Neutrophil (primary cell): ENCODE data around the gene SENP7.

Source experiments
- H3K27ac ChIP-seq: fragments of 200-600 bp; sonication (generic); 2 replicates; pipeline ENCODE4 v1.5.1; 2016; ENCODE audit warnings: mild to moderate bottlenecking, moderate library complexity
- H3K27me3 ChIP-seq: fragments of 200-600 bp; sonication (generic); 2 replicates; pipeline ENCODE4 v1.6.0; 2016; ENCODE audit warnings: mild to moderate bottlenecking
- H3K36me3 ChIP-seq: fragments of 200-600 bp; sonication (generic); 2 replicates; pipeline ENCODE4 v1.5.1; 2017
- H3K4me1 ChIP-seq, 2 experiments: fragments of 200-600 bp in 1 of 2; sonication (generic) in 1 of 2; 1 replicate in 1 of 2; 2 replicates in 1 of 2; pipeline versions ENCODE4 v1.5.1 to v1.6.1; 2013 to 2016; ENCODE audit warnings: low read depth in 1 of 2, low read length in 1 of 2, mild to moderate bottlenecking in 1 of 2, moderate library complexity in 1 of 2; ENCODE audit not compliant: control insufficient read depth in 1 of 2, insufficient read depth in 1 of 2
- H3K4me3 ChIP-seq, 2 experiments: fragments of 200-600 bp in 1 of 2; sonication (generic) in 1 of 2; 1 replicate in 1 of 2; 2 replicates in 1 of 2; pipeline ENCODE4 v1.5.1; 2013 to 2016; ENCODE audit warnings: low read depth in 1 of 2, low read length in 1 of 2, mild to moderate bottlenecking in 1 of 2, moderate library complexity in 1 of 2
- H3K9me3 ChIP-seq: fragments of 200-600 bp; sonication (generic); 2 replicates; pipeline ENCODE4 v1.5.1; 2016
- TF ChIP-seq, protein P1 (sequence below): fragments of 200-600 bp; sonication (generic); IDR thresholded peaks from 2 replicates; pipeline ENCODE4 v1.5.1; 2016; ENCODE audit warnings: antibody characterized with exemption

Gene SENP7

DNA sequence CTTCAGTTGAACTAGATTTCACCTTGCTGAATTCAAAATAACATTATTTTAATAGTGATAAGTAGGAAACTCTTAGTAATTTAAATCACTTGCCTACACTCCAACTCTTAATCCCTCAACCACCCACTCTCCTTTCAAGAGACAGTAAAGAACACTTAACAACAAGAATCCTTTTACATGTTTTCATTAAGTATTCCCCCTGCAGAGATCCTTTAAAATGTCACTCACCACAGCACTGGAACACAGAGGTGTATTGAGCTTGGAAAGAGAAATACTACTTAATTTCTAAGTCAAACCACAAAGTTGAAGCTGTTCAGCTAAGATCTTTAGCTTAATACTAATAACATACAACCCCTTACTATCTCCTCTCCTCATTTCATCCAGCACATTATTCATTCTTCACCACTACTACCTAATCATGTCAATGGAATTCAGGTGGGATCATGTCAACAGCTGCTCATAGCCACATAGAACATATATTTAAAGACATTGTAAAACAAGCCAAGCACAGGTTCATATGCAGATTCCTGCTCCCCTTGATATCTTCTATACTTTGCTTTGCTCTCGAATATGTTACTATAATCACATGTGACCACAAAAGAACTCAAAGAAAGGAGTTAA is 233.1 kb downstream of the SENP7 start:
- H3K4me3 ChIP-seq: no peak overlapping the region
- H3K27me3 ChIP-seq: no peaks in the 10 kb centered on the region
- H3K36me3 ChIP-seq: no peaks in the 10 kb centered on the region
- no peaks in the 10 kb centered on the region for H3K9me3 ChIP-seq
- TF ChIP-seq, protein P1, sequence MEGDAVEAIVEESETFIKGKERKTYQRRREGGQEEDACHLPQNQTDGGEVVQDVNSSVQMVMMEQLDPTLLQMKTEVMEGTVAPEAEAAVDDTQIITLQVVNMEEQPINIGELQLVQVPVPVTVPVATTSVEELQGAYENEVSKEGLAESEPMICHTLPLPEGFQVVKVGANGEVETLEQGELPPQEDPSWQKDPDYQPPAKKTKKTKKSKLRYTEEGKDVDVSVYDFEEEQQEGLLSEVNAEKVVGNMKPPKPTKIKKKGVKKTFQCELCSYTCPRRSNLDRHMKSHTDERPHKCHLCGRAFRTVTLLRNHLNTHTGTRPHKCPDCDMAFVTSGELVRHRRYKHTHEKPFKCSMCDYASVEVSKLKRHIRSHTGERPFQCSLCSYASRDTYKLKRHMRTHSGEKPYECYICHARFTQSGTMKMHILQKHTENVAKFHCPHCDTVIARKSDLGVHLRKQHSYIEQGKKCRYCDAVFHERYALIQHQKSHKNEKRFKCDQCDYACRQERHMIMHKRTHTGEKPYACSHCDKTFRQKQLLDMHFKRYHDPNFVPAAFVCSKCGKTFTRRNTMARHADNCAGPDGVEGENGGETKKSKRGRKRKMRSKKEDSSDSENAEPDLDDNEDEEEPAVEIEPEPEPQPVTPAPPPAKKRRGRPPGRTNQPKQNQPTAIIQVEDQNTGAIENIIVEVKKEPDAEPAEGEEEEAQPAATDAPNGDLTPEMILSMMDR: no peak
- no peaks in the 10 kb centered on the region for H3K4me1 ChIP-seq
- no peak overlapping the region for H3K27ac ChIP-seq

DNA sequence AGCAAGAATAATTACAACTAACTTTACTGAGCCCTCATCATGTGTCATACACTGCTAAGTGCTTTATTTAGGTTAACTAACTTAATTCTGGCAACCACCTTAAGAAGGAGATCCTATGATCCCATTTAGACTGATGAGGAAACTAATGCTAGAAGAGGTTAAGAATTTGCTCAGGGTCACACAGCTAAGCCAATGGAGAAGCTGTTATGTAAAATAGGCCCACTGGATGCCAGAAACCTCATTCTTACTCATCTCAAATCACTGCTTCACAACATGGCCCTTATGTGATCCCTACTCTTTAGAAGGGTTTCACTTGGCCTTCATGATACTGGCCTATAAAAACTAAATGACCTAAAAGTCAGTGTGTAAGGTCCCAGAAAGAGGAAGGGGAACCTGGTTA is 233.8 kb downstream of the SENP7 start:
- Histone ChIP-seq H3K4me3 (no peak overlapping the region), H3K4me1 (no peaks in the 10 kb centered on the region), H3K27me3 (no peaks in the 10 kb centered on the region), H3K36me3 (no peaks in the 10 kb centered on the region), H3K27ac (no peak overlapping the region), H3K9me3 (no peaks in the 10 kb centered on the region)
- TF ChIP-seq, protein P1: no peak

DNA sequence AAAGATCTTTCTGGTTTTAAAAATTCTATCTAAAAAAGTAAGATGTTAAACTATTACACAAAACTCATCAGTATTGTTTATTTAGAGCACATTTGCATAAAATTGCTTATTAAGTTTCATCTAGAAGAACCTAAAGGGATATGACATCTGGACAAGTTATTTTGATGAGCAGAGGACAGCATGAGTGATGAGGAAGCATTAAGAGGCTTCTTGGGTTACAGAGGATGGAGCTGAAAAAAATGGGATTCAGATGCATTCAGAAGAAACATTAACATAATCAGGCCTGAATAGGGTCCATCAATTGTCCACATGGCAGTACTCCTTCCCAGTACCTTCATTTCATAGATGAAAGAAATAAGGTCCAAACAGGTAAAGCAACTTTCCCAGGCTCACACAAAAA is 234.3 kb downstream of the SENP7 start:
- no peaks in the 10 kb centered on the region for H3K36me3 ChIP-seq
- no peaks in the 10 kb centered on the region for H3K9me3 ChIP-seq

More for the DNA sequence above, 234.3 kb downstream of the SENP7 start:
- Histone ChIP-seq H3K4me3 (no peak overlapping the region), H3K27me3 (no peaks in the 10 kb centered on the region), H3K27ac (no peak overlapping the region), H3K4me1 (no peaks in the 10 kb centered on the region)
- TF ChIP-seq, protein P1: no peak
